GM23248 (cell line): ENCODE measurements around the gene PPFIA1. TPM values are rescaled to one million over a fixed set of nuclear protein-coding genes. Genes with fewer than 3 reads are reported as not detected.
A peak's percentile ranks its signal among the peaks of the same experiment; 100 is the strongest.

Experiments used
- DNase-seq: peaks from one replicate; pipeline ENCODE4 v3.0.0-alpha.2; 2015
- H2AFZ ChIP-seq: fragments of 200-600 bp; sonication (generic); 2 replicates; pipeline ENCODE4 v1.6.1; 2016; ENCODE audit warnings: antibody characterized with exemption
- H3F3A ChIP-seq: fragments of 200-600 bp; sonication (generic); 2 replicates; pipeline ENCODE4 v1.6.1; 2016; ENCODE audit warnings: mild to moderate bottlenecking, antibody characterized with exemption, mixed run types; ENCODE audit not compliant: insufficient read depth
- H3K27ac ChIP-seq: fragments of 200-600 bp; sonication (generic); 2 replicates; pipeline ENCODE4 v1.5.1; 2016; ENCODE audit warnings: mild to moderate bottlenecking
- H3K27me3 ChIP-seq: fragments of 200-600 bp; sonication (generic); replicated peaks from 2 replicates; pipeline ENCODE4 v1.6.1; 2016; ENCODE audit warnings: mild to moderate bottlenecking; ENCODE audit not compliant: insufficient read depth
- H3K36me3 ChIP-seq: fragments of 200-600 bp; sonication (generic); 2 replicates; pipeline ENCODE4 v1.6.1; 2016; ENCODE audit warnings: low read depth, mild to moderate bottlenecking
- H3K4me1 ChIP-seq: fragments of 200-600 bp; sonication (generic); 2 replicates; pipeline ENCODE4 v1.6.1; 2016; ENCODE audit warnings: mild to moderate bottlenecking; ENCODE audit not compliant: insufficient read depth
- H3K4me2 ChIP-seq: fragments of 200-600 bp; sonication (generic); one replicate; pipeline ENCODE4 v1.6.1; 2016; ENCODE audit warnings: mild to moderate bottlenecking; ENCODE audit not compliant: unreplicated experiment
- H3K4me3 ChIP-seq: fragments of 200-600 bp; sonication (generic); 2 replicates; pipeline ENCODE4 v1.5.1; 2016; ENCODE audit warnings: mild to moderate bottlenecking
- H3K79me2 ChIP-seq: fragments of 200-600 bp; sonication (generic); 2 replicates; pipeline ENCODE4 v1.6.1; 2016; ENCODE audit warnings: mild to moderate bottlenecking; ENCODE audit not compliant: insufficient read depth
- H3K9ac ChIP-seq: fragments of 200-600 bp; sonication (generic); 2 replicates; pipeline ENCODE4 v1.6.1; 2016; ENCODE audit warnings: mild to moderate bottlenecking
- H3K9me2 ChIP-seq: fragments of 200-600 bp; sonication (generic); 2 replicates; pipeline ENCODE4 v1.6.1; 2016; ENCODE audit warnings: mixed run types, mild to moderate bottlenecking, moderate library complexity; ENCODE audit not compliant: insufficient read depth
- H3K9me3 ChIP-seq: fragments of 200-600 bp; sonication (generic); one replicate; pipeline ENCODE4 v1.6.1; 2017; ENCODE audit warnings: low read depth
- H4K20me1 ChIP-seq: fragments of 200-600 bp; sonication (generic); 2 replicates; pipeline ENCODE4 v1.6.0; 2016; ENCODE audit not compliant: insufficient read depth
- EZH2 ChIP-seq: fragments of 200-600 bp; sonication (generic); IDR thresholded peaks from 2 replicates; pipeline ENCODE4 v1.6.1; 2018; ENCODE audit warnings: antibody characterized with exemption, mild to moderate bottlenecking; ENCODE audit not compliant: insufficient read depth, poor library complexity, severe bottlenecking
- EZH2phosphoT487 ChIP-seq: fragments of 200-600 bp; sonication (generic); IDR thresholded peaks from 2 replicates; pipeline ENCODE4 v1.6.1; 2018; ENCODE audit warnings: antibody characterized with exemption, moderate library complexity, mild to moderate bottlenecking, low read depth; ENCODE audit not compliant: insufficient read depth
- WGBS, 2 experiments: methylation state at CpG; one replicate each; pipeline ENCODE4 v1.1.6; 2015 to 2017; ENCODE audit warnings: low lambda C conversion rate in 2 of 2, low coverage in 1 of 2; ENCODE audit errors: missing lambda C conversion rate in 2 of 2; 5-methylcytosine and 5-hydroxymethylcytosine counted together
- in situ Hi-C: fragments of 300-500 bp; cut with MboI; formaldehyde crosslinking; loops from 2 replicates; pipeline ENCODE4 v1.15.0; 2020
- polyA plus RNA-seq: library from polyadenylated mRNA; unstranded; fragments of >200 nt; fragmentation: Nextera tagmentation; extraction: Ambion mirVana; gene quantifications from 2 replicates; pipeline ENCODE4 v1.2.1, GENCODE V29; 2016
- total RNA-seq: library from RNA; depleted of rRNA; stranded (reverse); fragments of >200 nt; shearing (Covaris generic); gene quantifications from 2 replicates; pipeline ENCODE4 v1.2.3, GENCODE V29; 2014; rRNA removed

The PPFIA1 gene
- 30.2 and 36.9 TPM in 2 replicates for total RNA-seq
- 19.9 and 22.8 TPM in 2 replicates for polyA plus RNA-seq

DNA sequence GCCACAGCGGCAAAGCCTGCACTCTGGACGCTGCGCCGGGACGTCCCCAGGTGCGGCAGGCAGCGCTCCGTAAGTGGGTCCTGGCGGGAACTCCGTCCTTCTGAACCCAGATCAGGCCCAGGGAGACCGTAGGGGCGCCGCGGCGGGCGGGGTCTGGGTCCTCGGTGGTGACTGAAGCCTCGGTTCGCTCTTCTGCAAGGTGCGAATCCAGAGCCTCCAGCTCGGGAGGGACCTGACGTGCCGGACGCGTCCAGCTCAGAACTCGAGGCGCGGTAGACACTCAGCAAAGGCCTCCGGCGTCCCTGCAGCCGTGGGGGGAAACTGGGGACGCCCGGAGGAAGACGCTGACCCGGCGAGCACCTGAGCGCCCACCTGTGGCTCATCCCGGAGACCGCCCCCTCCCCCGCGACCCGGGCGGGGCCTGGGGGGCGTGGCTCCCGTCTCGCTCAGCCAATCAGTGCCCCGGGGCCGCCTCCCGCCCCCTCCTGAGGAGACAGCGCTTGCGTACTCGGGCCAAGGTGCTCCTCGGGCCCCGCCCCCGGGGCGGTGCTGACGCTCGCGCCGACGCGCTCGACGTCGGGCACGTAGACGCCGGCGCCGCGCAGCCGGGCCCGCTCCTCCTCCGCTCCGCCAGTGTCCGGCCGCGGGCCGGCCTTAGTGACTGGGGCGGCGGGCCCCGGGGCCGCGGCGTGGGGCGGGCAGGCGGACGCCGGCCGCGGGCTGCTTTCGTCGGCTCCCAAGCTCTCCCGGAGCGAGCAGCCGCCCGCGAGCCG lies at the start of gene PPFIA1:
TSS of gene PPFIA1 (plus strand) at position 587 of the 773 bp plus-strand sequence. CDS start 1,483 bp downstream, outside the sequence.
- Histone ChIP-seq H3K9ac (peak within 1 kb of the TSS; percentile 90), H3K27ac (peak within 1 kb of the TSS; percentile 64), H3K4me1 (peaks cover 9% of the 10 kb centered on the region; the same call in 1 of the 2 replicates), H3K36me3 (peaks cover 8% of the 10 kb centered on the region; the same call in 1 of the 2 replicates), H3K27me3 (peaks cover 25% of the 10 kb centered on the region), H3K9me3 (no peaks in the 10 kb centered on the region), H4K20me1 (no peaks in the 10 kb centered on the region), H3K9me2 (no peaks in the 10 kb centered on the region), H3K4me2 (peak within 1 kb of the TSS; percentile 99), H3K79me2 (peaks cover 44% of the 10 kb centered on the region), H2AFZ (peak within 1 kb of the TSS; percentile 99), H3K4me3 (peak within 1 kb of the TSS; percentile 92), H3F3A (no peaks in the 10 kb centered on the region)
- WGBS, 2 experiments = 1 to 2% methylated on average over 50 to 57 of the region's 99 CpGs
- TF ChIP-seq EZH2phosphoT487 (no peak), EZH2 (no peak)
- in situ Hi-C loops = no loop called here
- peak; percentile 99 for DNase-seq

DNA sequence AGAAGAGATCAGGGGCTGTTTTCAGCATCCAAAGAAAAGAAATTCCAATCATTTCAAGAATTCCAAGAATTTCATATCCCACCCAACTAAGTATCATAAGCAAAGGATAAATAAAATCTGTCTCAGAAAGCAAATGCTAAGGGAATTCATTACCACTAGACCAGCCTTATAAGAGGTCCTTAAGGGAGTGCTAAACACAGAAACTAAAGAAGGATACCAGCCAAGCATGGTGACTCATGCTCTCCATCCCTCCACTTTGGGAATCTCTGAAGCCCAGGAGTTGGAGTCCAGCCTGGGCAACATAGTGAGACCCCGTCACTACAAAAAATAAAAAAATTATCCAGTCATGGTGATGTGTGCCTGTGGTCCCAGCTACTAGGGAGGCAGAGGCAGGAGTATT lies 49.6 kb upstream of the PPFIA1 start:
- no peak overlapping the region for H3K4me3 ChIP-seq
- no peak for DNase-seq
- H2AFZ ChIP-seq = no peak overlapping the region
- H3K27me3 ChIP-seq = peaks cover 27% of the 10 kb centered on the region; the same call in 1 of the 2 replicates
- H3K9me3 ChIP-seq = no peaks in the 10 kb centered on the region
- no peak overlapping the region for H3K9ac ChIP-seq
- H3K9me2 ChIP-seq = no peaks in the 10 kb centered on the region
- no peaks in the 10 kb centered on the region for H3K79me2 ChIP-seq
- in situ Hi-C loops = no loop called here
- no peaks in the 10 kb centered on the region for H3K36me3 ChIP-seq
- H4K20me1 ChIP-seq = no peaks in the 10 kb centered on the region
- no peaks in the 10 kb centered on the region for H3K4me1 ChIP-seq
- no peak overlapping the region for H3K4me2 ChIP-seq
- H3K27ac ChIP-seq = no peak overlapping the region
- WGBS, 2 experiments = 36 to 44% methylated on average over 1 of the region's 1 CpG
- H3F3A ChIP-seq = no peaks in the 10 kb centered on the region
- TF ChIP-seq EZH2phosphoT487 (no peak), EZH2 (no peak)

GRCh38 chr11:70225681-70226177 lies 44.8 kb upstream of the PPFIA1 start:
- Histone ChIP-seq H3K9ac (no peak overlapping the region), H3K4me2 (no peak overlapping the region), H3K27me3 (peaks cover 54% of the 10 kb centered on the region), H3K9me3 (no peaks in the 10 kb centered on the region), H3K4me3 (no peak overlapping the region), H4K20me1 (no peaks in the 10 kb centered on the region), H2AFZ (no peak overlapping the region), H3K36me3 (no peaks in the 10 kb centered on the region), H3F3A (no peaks in the 10 kb centered on the region), H3K27ac (no peak overlapping the region), H3K4me1 (no peaks in the 10 kb centered on the region), H3K79me2 (no peaks in the 10 kb centered on the region), H3K9me2 (no peaks in the 10 kb centered on the region)
- WGBS, 2 experiments = 44 to 50% methylated on average over 6 to 8 of the region's 8 CpGs
- no peak for DNase-seq
- TF ChIP-seq EZH2phosphoT487 = no peak
- TF ChIP-seq EZH2 = no peak
- in situ Hi-C loops = no loop called here

- in situ Hi-C loops = no loop called here
- DNase-seq = no peak
- H3K27ac ChIP-seq = no peak overlapping the region
- H3K9me2 ChIP-seq = no peaks in the 10 kb centered on the region
- H3K9ac ChIP-seq = no peak overlapping the region
- H3K79me2 ChIP-seq = no peaks in the 10 kb centered on the region
- no peaks in the 10 kb centered on the region for H3F3A ChIP-seq
- H3K9me3 ChIP-seq = no peaks in the 10 kb centered on the region
- H3K4me2 ChIP-seq = no peak overlapping the region
- TF ChIP-seq EZH2phosphoT487 (no peak), EZH2 (no peak)
- H3K36me3 ChIP-seq = no peaks in the 10 kb centered on the region
- H3K27me3 ChIP-seq = peaks cover 58% of the 10 kb centered on the region
- no peaks in the 10 kb centered on the region for H4K20me1 ChIP-seq
- 55 to 58% methylated on average over 3 of the region's 3 CpGs for WGBS, 2 experiments
- no peak overlapping the region for H3K4me3 ChIP-seq
- no peaks in the 10 kb centered on the region for H3K4me1 ChIP-seq
- H2AFZ ChIP-seq = no peak overlapping the region
Observed at GRCh38 chr11:70226183-70226582, 44.3 kb upstream of the PPFIA1 start.
